HepG2 (cell line): ENCODE measurements around the gene ANTXRL. TPM values are rescaled to one million over a fixed set of nuclear protein-coding genes. Genes with fewer than 3 reads are reported as not detected.
"Not testable (repeated sequence)": the region's sequence is repeated elsewhere in the genome, so short reads cannot be mapped to it uniquely, and the experiment has no call there.

Source experiments
- ATAC-seq: fragments of 200-7000 bp; cut with Tn5 transposase; 3 replicates; pipeline ENCODE4 v1.9.1; 2020; ENCODE audit warnings: mild to moderate bottlenecking, moderate library complexity
- BruUV-seq: library from RNA; stranded (reverse); fragments of 400-500 nt; replicated peaks from 2 replicates; lab custom pipeline; 2021; lab: Mats Ljungman, UMichigan
- CTCF ChIA-PET: fragments of 300-600 bp; formaldehyde crosslinking; extraction: SDS; loops from one replicate; lab custom pipeline; 2021; ENCODE audit warnings: low total read pairs, inconsistent platforms, low intra/inter-chr PET ratio; lab: Yijun Ruan, JAX
- POLR2A ChIA-PET: fragments of 350-600 bp; sonication (Branson Sonifier 250); formaldehyde crosslinking; loops from one replicate; lab custom pipeline; 2020; ENCODE audit warnings: antibody characterized with exemption, inconsistent platforms; lab: Yijun Ruan, JAX
- DNase-seq: peaks from one replicate; pipeline ENCODE4 v3.0.0-alpha.2; 2015; ENCODE audit warnings: low spot score
- FAIRE-seq: peaks from 3 replicates; lab custom pipeline; 2011; peaks lifted over from hg19 to GRCh38; lab: Jason Lieb, UNC
- H2AFZ ChIP-seq: one replicate; pipeline ENCODE4 v1.6.1; 2011; ENCODE audit warnings: low read length, inconsistent platforms
- H3K27ac ChIP-seq: fragments of 300-600 bp; 3 replicates; pipeline ENCODE4 v1.8.0; 2011; ENCODE audit warnings: mixed run types, mild to moderate bottlenecking, mixed read lengths, low read length, inconsistent platforms; ENCODE audit not compliant: insufficient read depth; ENCODE audit errors: extremely low read length
- H3K27me3 ChIP-seq, 2 experiments: fragments of 200-600 bp in 1 of 2; 2 replicates in 1 of 2; 3 replicates in 1 of 2; pipeline versions ENCODE4 v1.6.0 to v1.8.0; 2011; ENCODE audit warnings: low read length in 2 of 2, mild to moderate bottlenecking in 2 of 2, moderate library complexity in 2 of 2, inconsistent platforms in 1 of 2; ENCODE audit not compliant: insufficient read depth in 2 of 2, control insufficient read depth in 1 of 2
- H3K36me3 ChIP-seq, 2 experiments: fragments of 200-600 bp in 1 of 2; replicated peaks in 1 of 2; 2 replicates in 1 of 2; 3 replicates in 1 of 2; pipeline versions ENCODE4 v1.5.1 to v1.8.0; 2011; ENCODE audit warnings: low read length in 2 of 2, inconsistent platforms in 1 of 2; ENCODE audit not compliant: insufficient read depth in 2 of 2, control insufficient read depth in 1 of 2
- H3K4me1 ChIP-seq: 2 replicates; pipeline ENCODE4 v1.5.1; 2012; ENCODE audit warnings: low read length, inconsistent platforms; ENCODE audit not compliant: insufficient read depth
- H3K4me2 ChIP-seq: 2 replicates; pipeline ENCODE4 v1.6.0; 2011; ENCODE audit warnings: low read depth, low read length, inconsistent platforms
- H3K4me3 ChIP-seq, 3 experiments: fragments of 200-600 bp in 1 of 3; sonication (generic), shearing (Covaris generic) in 1 of 3; replicated peaks in 1 of 3; 2 replicates each; pipeline ENCODE4 v1.5.1; 2011 to 2016; ENCODE audit warnings: low read length in 3 of 3, inconsistent platforms in 2 of 3, low read depth in 2 of 3, mild to moderate bottlenecking in 2 of 3, control low read depth in 1 of 3, mixed read lengths in 1 of 3; ENCODE audit not compliant: insufficient read depth in 1 of 3
- H3K79me2 ChIP-seq: one replicate; pipeline ENCODE4 v1.6.1; 2011; ENCODE audit warnings: low read length, inconsistent platforms; ENCODE audit not compliant: insufficient read depth
- H3K9ac ChIP-seq: 2 replicates; pipeline ENCODE4 v1.6.0; 2011; ENCODE audit warnings: mild to moderate bottlenecking, low read depth, low read length, inconsistent platforms; ENCODE audit not compliant: insufficient read depth
- H3K9me3 ChIP-seq: 2 replicates; pipeline ENCODE4 v1.5.1; 2012; ENCODE audit warnings: mild to moderate bottlenecking, low read length
- H4K20me1 ChIP-seq: 2 replicates; pipeline ENCODE4 v1.6.0; 2011; ENCODE audit warnings: inconsistent platforms, mild to moderate bottlenecking, low read length, moderate library complexity; ENCODE audit not compliant: insufficient read depth
- ELF1 ChIP-seq: sonication (generic); formaldehyde crosslinking; IDR thresholded peaks from 2 replicates; pipeline ENCODE4 v1.4.0; 2020; ENCODE audit warnings: missing genetic modification reagents
- MXD4 ChIP-seq: IDR thresholded peaks from 2 replicates; pipeline ENCODE4 v1.6.1; 2016; ENCODE audit warnings: mild to moderate bottlenecking, missing biosample characterization, missing genetic modification reagents
- THAP11 ChIP-seq: IDR thresholded peaks from 2 replicates; pipeline ENCODE4 v1.6.1; 2016; ENCODE audit warnings: missing biosample characterization, missing genetic modification reagents
- TRAFD1 ChIP-seq: sonication (generic); formaldehyde crosslinking; IDR thresholded peaks from 2 replicates; pipeline ENCODE4 v1.5.1; 2020; ENCODE audit warnings: missing genetic modification reagents, mild to moderate bottlenecking, borderline replicate concordance
- ZBTB34 ChIP-seq: sonication (generic); formaldehyde crosslinking; IDR thresholded peaks from 2 replicates; pipeline ENCODE4 v1.8.0; 2022; ENCODE audit warnings: mild to moderate bottlenecking, missing genetic modification reagents
- ZEB1 ChIP-seq: IDR thresholded peaks from 2 replicates; pipeline ENCODE4 v1.6.1; 2012; ENCODE audit warnings: mild to moderate bottlenecking, low read depth, inconsistent platforms; ENCODE audit not compliant: insufficient replicate concordance
- ZFX ChIP-seq: sonication (generic); formaldehyde crosslinking; IDR thresholded peaks from 2 replicates; pipeline ENCODE4 v1.4.0; 2020; ENCODE audit warnings: mild to moderate bottlenecking, low read depth, missing genetic modification reagents, moderate library complexity
- ZMAT3 ChIP-seq: sonication (generic); formaldehyde crosslinking; conservative IDR thresholded peaks from 2 replicates; pipeline ENCODE4 v1.7.0; 2021; ENCODE audit warnings: missing genetic modification reagents
- ZNF138 ChIP-seq: sonication (generic); formaldehyde crosslinking; IDR thresholded peaks from 2 replicates; pipeline ENCODE4 v1.5.0; 2020; ENCODE audit warnings: mild to moderate bottlenecking, low read depth, missing genetic modification reagents
- ZNF343 ChIP-seq: sonication (generic); formaldehyde crosslinking; IDR thresholded peaks from 2 replicates; pipeline ENCODE4 v1.4.0; 2020; ENCODE audit warnings: mild to moderate bottlenecking, missing genetic modification reagents
- ZNF670 ChIP-seq: sonication (generic); formaldehyde crosslinking; IDR thresholded peaks from 2 replicates; pipeline ENCODE4 v1.8.0; 2022; ENCODE audit warnings: mild to moderate bottlenecking, missing genetic modification reagents, borderline replicate concordance
- ZNF720 ChIP-seq: sonication (generic); formaldehyde crosslinking; IDR thresholded peaks from 2 replicates; pipeline ENCODE4 v1.4.0; 2020; ENCODE audit warnings: missing genetic modification reagents
- ZNF770 ChIP-seq: sonication (generic); formaldehyde crosslinking; IDR thresholded peaks from 2 replicates; pipeline ENCODE4 v1.5.0; 2020; ENCODE audit warnings: mild to moderate bottlenecking, missing genetic modification reagents
- WGBS: methylation state at CpG from one replicate; pipeline ENCODE4 v1.1.6; 2017; ENCODE audit warnings: low lambda C conversion rate; 5-methylcytosine and 5-hydroxymethylcytosine counted together
- in situ Hi-C: cut with HindIII; loops from 2 replicates; pipeline ENCODE4 v1.10.0; 2017; ENCODE audit warnings: low pct_unique_long_range_greater_than_20kb; ENCODE audit not compliant: extremely low pct_ligation_motif_present
- intact Hi-C: fragments of 100-400 bp; cut with micrococcal nuclease; formaldehyde crosslinking; loops from one replicate; pipeline ENCODE4 v1.10.0; 2022; ENCODE audit not compliant: unreplicated experiment
- polyA plus RNA-seq, 8 experiments: library from polyadenylated mRNA; depleted of rRNA in 3 of 8; stranded (reverse) in 7 of 8; unstranded in 1 of 8; fragments of >200 nt; fragmentation: Illumina TruSeq in 4 of 8; extraction: Trizol in 4 of 8; gene quantifications; 2 replicates each; pipeline versions ENCODE4 v1.2.1 to v1.2.3, GENCODE V29; 2011 to 2016; ENCODE audit warnings: low read depth in 4 of 8, missing spikeins in 1 of 8, mixed read lengths in 1 of 8; ENCODE audit not compliant: insufficient read depth in 1 of 8
- total RNA-seq, 5 experiments: library from RNA; depleted of rRNA; stranded (reverse); fragments of >200 nt; fragmentation: Illumina TruSeq; extraction: Trizol; gene quantifications; 2 replicates each; pipeline ENCODE4 v1.2.3, GENCODE V29; 2016; ENCODE audit warnings: low read depth in 1 of 5

The ANTXRL gene
- total and polyA plus RNA-seq, 2 of the 13 experiments (the other 11 are each of a cell fraction or from before 2014, with no cell fraction given): not detected

GRCh38 chr10:46296086-46296485, 9.3 kb downstream of the ANTXRL start:
- ATAC-seq, H3K9ac ChIP-seq, H2AFZ ChIP-seq, H3K4me3 ChIP-seq, H4K20me1 ChIP-seq, CTCF ChIA-PET, FAIRE-seq, POLR2A ChIA-PET, intact Hi-C loops, H3K27ac ChIP-seq, in situ Hi-C loops, H3K9me3 ChIP-seq, H3K4me2 ChIP-seq, H3K79me2 ChIP-seq, H3K36me3 ChIP-seq, H3K4me1 ChIP-seq, BruUV-seq, DNase-seq: not testable (repeated sequence)
- H3K27me3 ChIP-seq: peaks cover 3 to 17% of the 10 kb centered on the region in 2 experiments; a peak in 4 of 5 replicates
- 28% methylated on average over 4 of the region's 4 CpGs for WGBS

- FAIRE-seq (no peak), ATAC-seq (no peak), DNase-seq (no peak)
- H3K4me3 ChIP-seq: no peak overlapping the region
- no peak overlapping the region for H3K27ac ChIP-seq
- ChIA-PET CTCF (no interaction called here), POLR2A (no interaction called here)
- no peaks in the 10 kb centered on the region for H4K20me1 ChIP-seq
- peaks cover 2 to 15% of the 10 kb centered on the region in 2 experiments; a peak in 4 of 5 replicates for H3K27me3 ChIP-seq
- no peaks in the 10 kb centered on the region for H3K79me2 ChIP-seq
- intact Hi-C loops (no loop called here), in situ Hi-C loops (no loop called here)
- no peaks in the 10 kb centered on the region for H3K4me1 ChIP-seq
- H3K4me2 ChIP-seq: no peak overlapping the region
- H3K36me3 ChIP-seq: no peaks in the 10 kb centered on the region
- no TSS peak for BruUV-seq
- TF ChIP-seq ZNF343 (CRISPR knock-in tag): no peak
- TF ChIP-seq ZNF720 (CRISPR knock-in tag): no peak
- TF ChIP-seq ZFX (CRISPR knock-in tag): no peak
- TF ChIP-seq ZNF770 (CRISPR knock-in tag): no peak
- TF ChIP-seq ZBTB34: no peak
- no peak for TF ChIP-seq MXD4 (CRISPR knock-in tag)
- TF ChIP-seq ZEB1: no peak
- TF ChIP-seq THAP11: no peak
- no peak for TF ChIP-seq ELF1 (CRISPR knock-in tag)
- no peak for TF ChIP-seq ZNF670 (CRISPR knock-in tag)
- TF ChIP-seq ZNF138 (CRISPR knock-in tag): no peak
- no peak for TF ChIP-seq ZMAT3
- no peak for TF ChIP-seq TRAFD1
- no peak overlapping the region for H2AFZ ChIP-seq
- no peak overlapping the region for H3K9ac ChIP-seq
- H3K9me3 ChIP-seq: no peaks in the 10 kb centered on the region
- WGBS: 0% methylated on average over 3 of the region's 5 CpGs
These were observed 9.9 kb downstream of the ANTXRL start for GRCh38 chr10:46296641-46297141.
